ENCODE results near the gene NUP88. TPM values are rescaled to one million over a fixed set of nuclear protein-coding genes. Genes with fewer than 3 reads are reported as not detected.

Gene NUP88
- polyA plus RNA-seq, 1 donor from 2014 or later, result 86.5 TPM

GRCh38 chr17:5352681-5353289 lies 66.7 kb downstream of the NUP88 start:
- H3K9ac ChIP-seq (ENCODE audit: low read length), result no peak overlapping the region
- H3K4me2 ChIP-seq (ENCODE audit: low read length), result no peak overlapping the region
- H3K27me3 ChIP-seq (ENCODE audit: insufficient read depth, low read depth, low read length), result no peaks in the 10 kb centered on the region
- TF ChIP-seq MXI1 (conservative IDR thresholded peaks at IDR 0.05; ENCODE audit: poor library complexity, severe bottlenecking) (no peak), SMC3 (conservative IDR thresholded peaks at IDR 0.05; ENCODE audit: poor library complexity) (no peak), RAD21 (conservative IDR thresholded peaks at IDR 0.05) (no peak), EZH2 (IDR thresholded peaks at IDR 0.05; ENCODE audit: borderline replicate concordance, insufficient read depth, low read length, poor library complexity, severe bottlenecking) (no peak), TAF1 (IDR thresholded peaks at IDR 0.05; ENCODE audit: low read depth) (no peak), POLR2AphosphoS5 (IDR thresholded peaks at IDR 0.05) (no peak), REST (IDR thresholded peaks at IDR 0.05; ENCODE audit: borderline replicate concordance) (no peak), CTCF (IDR thresholded peaks at IDR 0.05; ENCODE audit: poor library complexity, severe bottlenecking) (no peak), EP300 (conservative IDR thresholded peaks at IDR 0.05; ENCODE audit: poor library complexity, severe bottlenecking) (no peak)
- no peak overlapping the region for H2AFZ ChIP-seq (ENCODE audit: low read depth, low read length)
- H3K4me3 ChIP-seq (ENCODE audit: low read length), result no peak overlapping the region
- no peaks in the 10 kb centered on the region for H3K36me3 ChIP-seq (ENCODE audit: insufficient read depth, low read length)
- no peaks in the 10 kb centered on the region for H3K79me2 ChIP-seq (replicated peaks; ENCODE audit: insufficient read depth, low read length)
- no peaks in the 10 kb centered on the region for H3F3A ChIP-seq (ENCODE audit: insufficient read depth, low read length, poor library complexity, severe bottlenecking)
- H3K9me2 ChIP-seq (ENCODE audit: insufficient read depth, low read length), result no peaks in the 10 kb centered on the region
- H3K27ac ChIP-seq (ENCODE audit: low read length), result no peak overlapping the region
- H4K20me1 ChIP-seq (ENCODE audit: insufficient read depth), result no peaks in the 10 kb centered on the region
- no peaks in the 10 kb centered on the region for H3K9me3 ChIP-seq (ENCODE audit: low read length)

- Histone ChIP-seq H3K9me2 (ENCODE audit: insufficient read depth, low read length) (no peaks in the 10 kb centered on the region), H3K4me3 (ENCODE audit: low read length) (no peak overlapping the region), H3K9me3 (ENCODE audit: low read length) (no peaks in the 10 kb centered on the region), H3F3A (ENCODE audit: insufficient read depth, low read length, poor library complexity, severe bottlenecking) (no peaks in the 10 kb centered on the region), H4K20me1 (ENCODE audit: insufficient read depth) (no peaks in the 10 kb centered on the region), H2AFZ (ENCODE audit: low read depth, low read length) (no peak overlapping the region), H3K4me2 (ENCODE audit: low read length) (no peak overlapping the region), H3K9ac (ENCODE audit: low read length) (no peak overlapping the region), H3K36me3 (ENCODE audit: insufficient read depth, low read length) (no peaks in the 10 kb centered on the region), H3K79me2 (replicated peaks; ENCODE audit: insufficient read depth, low read length) (no peaks in the 10 kb centered on the region), H3K27me3 (ENCODE audit: insufficient read depth, low read depth, low read length) (no peaks in the 10 kb centered on the region), H3K27ac (ENCODE audit: low read length) (no peak overlapping the region)
- TF ChIP-seq REST (IDR thresholded peaks at IDR 0.05; ENCODE audit: borderline replicate concordance) (no peak), SMC3 (conservative IDR thresholded peaks at IDR 0.05; ENCODE audit: poor library complexity) (no peak)
Observed at GRCh38 chr17:5344914-5345313, 74.5 kb downstream of the NUP88 start.

Other genes with a start within 250 kb of the NUP88 start
- 28.2 and 31.0 TPM in 2 replicates for gene ZNF594, start 227.8 kb downstream of the NUP88 start, polyA plus RNA-seq
- not detected in 2 replicates for gene SCIMP, start 184.8 kb downstream of the NUP88 start, polyA plus RNA-seq
- 61.1 and 67.0 TPM in 2 replicates for gene RABEP1, start 137.4 kb downstream of the NUP88 start, polyA plus RNA-seq
- 438 and 451 TPM in 2 replicates for gene RPAIN, start 520 bp upstream of the NUP88 start, polyA plus RNA-seq
- 222 and 247 TPM in 2 replicates for gene C1QBP, start 19.5 kb upstream of the NUP88 start, polyA plus RNA-seq
- 12.4 and 14.2 TPM in 2 replicates for gene DHX33, start 49.3 kb upstream of the NUP88 start, polyA plus RNA-seq
- gene DERL2, start 66.5 kb upstream of the NUP88 start, polyA plus RNA-seq, result 54.9 and 64.4 TPM in 2 replicates
- 41.4 and 47.5 TPM in 2 replicates for gene MIS12, start 66.9 kb upstream of the NUP88 start, polyA plus RNA-seq
- gene NLRP1, start 164.8 kb upstream of the NUP88 start, polyA plus RNA-seq, result 249 and 255 TPM in 2 replicates